Activated naive CD4-positive, alpha-beta T cell treated with anti-CD3 and anti-CD28 coated beads, Interleukin-2, amount 50 U/mL, for 16 hours (primary cell): ENCODE data around the gene MS4A1.
"Not testable (repeated sequence)": the region's sequence is repeated elsewhere in the genome, so short reads cannot be mapped to it uniquely, and the experiment has no call there.

Experiments used
- DNase-seq: peaks from one replicate; pipeline ENCODE4 v3.0.0-alpha.2; 2020

MS4A1 gene

DNA sequence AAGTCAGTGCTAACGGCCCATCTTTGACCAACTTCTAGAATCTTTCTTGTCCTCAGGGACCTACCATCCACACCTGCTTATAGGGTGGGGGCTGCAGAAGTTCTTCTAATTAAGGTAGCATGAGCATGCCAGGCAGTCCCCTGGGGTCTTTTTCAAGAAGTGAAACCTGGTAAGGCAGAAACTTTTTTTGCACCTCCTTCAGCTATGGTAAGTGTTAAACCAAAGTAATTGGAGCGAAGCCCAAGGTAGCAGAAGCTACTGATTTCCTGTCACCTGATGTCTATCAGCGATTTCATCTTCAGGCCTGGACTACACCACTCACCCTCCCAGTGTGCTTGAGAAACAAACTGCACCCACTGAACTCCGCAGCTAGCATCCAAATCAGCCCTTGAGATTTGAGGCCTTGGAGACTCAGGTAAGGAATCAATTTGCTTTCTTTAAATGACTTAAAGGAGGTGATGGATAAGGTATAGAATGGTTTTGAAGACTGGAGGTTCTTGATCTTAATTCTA, at the start of gene MS4A1:
Gene MS4A1 (plus strand): TSS at position 317 of the 512 bp plus-strand sequence. CDS start 6,528 bp downstream, outside the sequence.
- DNase-seq = no peak

DNA sequence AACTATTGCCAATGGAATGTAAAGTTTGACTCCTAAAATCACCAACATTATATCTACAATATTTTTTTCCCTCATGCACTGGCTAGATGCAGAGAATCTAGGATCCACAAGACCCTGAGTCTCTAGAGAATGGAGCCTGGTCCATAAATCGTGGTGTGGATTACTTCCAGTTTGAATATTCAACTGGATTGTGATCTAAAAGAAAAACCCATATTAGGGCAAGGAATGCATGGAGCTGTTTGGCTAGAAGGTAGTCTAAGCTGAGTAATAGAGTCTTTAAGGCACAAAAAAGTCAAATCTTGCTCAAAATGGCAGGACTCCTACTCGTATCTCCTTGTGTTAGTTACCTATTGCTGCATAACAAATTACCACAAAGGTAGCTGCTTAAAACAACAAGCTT, 35.6 kb upstream of the MS4A1 start:
- DNase-seq = no peak

DNA sequence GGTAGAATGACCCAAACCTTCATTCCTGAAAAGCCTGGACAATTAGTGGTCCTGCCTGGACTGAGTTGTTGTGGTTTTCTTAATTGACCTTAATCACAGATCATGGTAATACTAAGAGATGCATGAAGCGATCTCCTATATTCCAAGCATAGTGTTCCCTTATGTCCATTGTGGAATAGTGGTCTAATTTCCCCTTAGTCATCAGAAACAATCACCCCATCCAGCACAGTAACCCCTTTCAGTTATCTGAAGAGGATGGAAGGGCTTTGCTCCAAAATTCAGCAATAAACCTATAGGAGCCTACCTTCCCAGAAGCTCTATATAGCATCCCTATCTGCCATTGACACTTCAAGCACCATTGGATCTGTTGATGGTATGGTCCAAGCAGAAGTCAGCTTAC, 33.0 kb upstream of the MS4A1 start:
- DNase-seq = no peak

DNA sequence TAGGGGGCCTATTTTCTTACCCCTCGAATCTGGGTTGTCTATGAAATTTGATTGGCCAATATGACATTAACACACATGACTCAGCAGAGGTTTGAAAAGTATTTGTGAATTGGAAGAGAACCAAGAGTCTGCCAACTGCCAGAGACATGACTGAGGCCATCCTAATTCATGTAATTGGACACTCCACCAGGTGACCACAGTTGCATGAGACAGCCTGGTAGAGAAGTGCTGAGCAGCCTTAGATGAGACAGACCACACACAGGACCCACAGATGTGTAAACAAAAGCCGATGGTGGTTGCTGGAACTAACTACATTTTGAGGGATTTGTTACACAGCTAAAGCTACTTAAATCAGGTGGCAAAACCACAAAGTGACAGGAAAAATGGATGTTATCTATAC, 27.1 kb upstream of the MS4A1 start:
- no peak for DNase-seq

DNA sequence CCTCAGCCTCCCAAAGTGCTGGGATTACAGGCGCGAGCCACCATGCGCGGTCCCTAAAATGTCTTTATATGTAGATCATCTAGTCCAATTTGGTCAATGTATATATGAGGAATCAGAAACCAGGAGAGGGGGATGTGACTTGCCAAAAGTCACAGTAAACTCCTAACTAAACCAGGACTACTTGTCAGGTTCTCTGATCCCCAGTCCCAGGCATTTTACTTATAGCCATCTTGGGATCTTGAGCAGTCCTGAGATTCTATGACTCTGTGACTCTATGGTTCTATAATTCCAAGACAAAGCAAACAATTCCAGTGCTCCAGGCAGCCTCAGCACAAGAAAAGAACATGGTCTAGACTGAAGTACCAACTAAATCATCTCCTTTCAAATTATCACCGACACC, 26.4 kb upstream of the MS4A1 start, which contains the start of gene MS4A5:
Gene MS4A5 (plus strand): TSS at position 301 of the 400 bp plus-strand sequence. CDS start 103 bp downstream, outside the sequence.
- no peak for DNase-seq

DNA sequence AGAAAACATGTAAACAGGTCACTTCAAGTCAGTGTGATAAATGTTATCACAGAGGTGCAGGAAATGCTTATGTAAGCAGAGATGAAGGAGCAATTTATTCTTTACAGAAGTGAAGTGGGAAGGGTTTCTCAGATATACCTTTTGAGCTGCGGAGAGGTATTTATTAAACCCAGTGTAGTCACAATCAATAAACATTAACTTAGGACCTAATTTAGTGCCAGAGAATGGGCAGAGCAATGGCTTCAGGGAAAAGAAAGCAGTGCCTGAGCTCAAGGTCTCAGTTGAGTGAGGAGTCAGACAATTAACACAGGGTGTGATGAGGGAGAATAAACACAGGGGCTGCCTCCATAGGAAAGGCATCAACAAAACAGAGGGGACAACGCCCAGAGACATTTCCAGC, 24.4 kb upstream of the MS4A1 start:
- DNase-seq = no peak

DNA sequence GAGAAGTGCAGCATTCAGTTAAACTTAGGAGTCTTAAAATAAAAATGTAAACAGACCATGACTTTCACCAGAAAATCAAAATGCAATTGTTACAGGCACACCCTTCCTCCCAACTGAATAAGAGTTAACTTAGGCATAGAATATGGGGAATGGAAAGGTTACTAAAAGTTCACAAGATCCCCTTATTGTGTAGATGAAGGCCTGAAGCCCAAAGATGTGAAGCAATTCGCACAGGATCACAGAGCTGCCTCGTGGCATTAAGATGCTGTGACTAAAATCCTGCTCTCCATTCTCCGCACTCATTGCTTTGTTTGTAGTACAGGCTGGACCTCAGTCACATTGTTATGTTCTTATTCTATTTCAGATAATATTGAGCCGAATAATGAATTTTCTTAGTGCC, 22.2 kb upstream of the MS4A1 start:
- DNase-seq = no peak

DNA sequence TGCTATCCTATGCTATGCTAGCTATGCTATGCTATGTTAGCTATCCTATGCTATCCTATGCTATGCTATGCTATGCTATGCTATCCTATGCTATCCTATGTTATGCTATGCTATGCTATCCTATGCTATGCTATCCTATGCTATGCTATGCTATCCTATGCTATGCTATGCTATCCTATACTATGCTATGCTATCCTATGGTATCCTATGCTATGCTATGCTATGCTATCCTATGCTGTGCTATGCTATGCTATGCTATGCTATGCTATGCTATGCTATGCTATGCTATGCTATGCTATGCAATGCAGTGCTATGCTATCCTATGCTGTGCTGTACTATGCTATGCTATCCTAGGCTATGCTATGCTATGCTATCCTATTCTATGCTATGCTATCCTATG, 8.6 kb upstream of the MS4A1 start:
- no peak for DNase-seq

DNA sequence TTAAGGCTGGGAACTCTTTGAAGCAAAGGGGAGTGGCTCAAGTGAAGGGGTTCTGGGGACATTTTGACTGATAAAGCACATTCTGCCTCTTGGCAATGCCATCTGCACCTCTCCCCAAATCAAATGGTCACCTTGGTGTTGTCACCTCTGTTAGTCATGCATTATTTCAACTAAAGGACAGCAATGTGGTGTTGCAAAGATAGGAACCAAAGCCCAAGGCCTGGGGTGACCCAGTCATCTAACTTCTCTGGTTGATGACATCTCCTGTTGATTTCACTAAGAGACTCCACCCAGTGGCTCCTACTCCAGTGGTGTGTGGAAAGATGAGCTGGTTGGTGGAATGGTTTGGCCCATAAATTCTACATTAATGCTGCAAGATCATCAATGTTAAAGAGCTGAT, 7.8 kb upstream of the MS4A1 start:
- DNase-seq = no peak

DNA sequence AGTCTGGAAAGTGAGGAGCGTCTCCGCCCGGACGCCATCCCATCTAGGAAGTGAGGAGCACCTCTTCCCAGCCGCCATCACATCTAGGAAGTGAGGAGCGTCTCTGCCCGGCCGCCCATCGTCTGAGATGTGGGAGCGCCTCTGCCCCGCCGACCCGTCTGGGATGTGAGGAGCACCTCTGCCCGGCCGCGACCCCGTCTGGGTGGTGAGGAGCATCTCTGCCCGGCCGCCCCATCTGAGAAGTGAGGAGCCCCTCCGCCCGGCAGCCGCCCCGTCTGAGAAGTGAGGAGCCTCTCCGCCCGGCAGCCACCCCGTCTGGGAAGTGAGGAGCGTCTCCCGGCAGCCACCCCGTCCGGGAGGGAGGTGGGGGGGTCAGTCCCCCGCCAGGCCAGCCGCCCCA, 4.5 kb upstream of the MS4A1 start:
- not testable (repeated sequence) for DNase-seq

DNA sequence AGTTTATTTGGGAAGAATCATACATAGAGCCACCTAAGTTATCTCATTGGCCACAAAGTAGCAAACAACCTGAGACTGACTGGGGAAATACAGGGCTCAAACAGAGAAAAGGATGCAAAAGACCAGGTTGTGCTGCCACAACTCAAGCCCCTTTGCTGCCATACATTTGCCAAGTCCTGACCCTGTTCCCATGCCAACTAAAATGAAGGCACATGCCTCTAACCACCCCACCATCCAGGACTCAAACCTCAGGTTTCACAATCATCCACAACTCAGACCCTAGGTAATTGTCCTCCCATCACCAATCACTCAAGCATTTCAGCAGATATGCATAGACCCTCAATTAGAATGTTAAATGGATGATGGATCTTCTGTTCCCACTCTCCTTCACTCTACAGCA, 1.4 kb upstream of the MS4A1 start:
- DNase-seq = no peak

DNA sequence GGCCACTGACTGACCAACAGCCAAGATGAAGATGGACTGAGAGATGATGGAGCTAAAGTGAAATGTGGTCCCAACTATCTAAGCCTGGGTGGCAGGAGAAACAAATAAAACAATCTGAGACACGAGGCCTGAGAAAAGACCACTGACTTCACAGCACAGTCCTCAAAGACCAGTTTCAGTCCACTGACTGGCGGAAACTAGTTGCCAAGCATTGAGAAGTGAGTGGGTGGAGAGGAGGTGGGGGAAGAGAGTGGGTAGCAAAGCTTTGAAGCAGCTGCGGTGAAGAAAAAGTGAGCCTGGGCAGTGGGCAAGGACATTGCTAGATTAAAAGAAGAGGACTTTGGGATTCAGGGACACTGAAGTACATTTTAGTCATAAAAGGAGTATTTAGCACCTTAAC, 1.9 kb downstream of the MS4A1 start:
- DNase-seq = no peak

DNA sequence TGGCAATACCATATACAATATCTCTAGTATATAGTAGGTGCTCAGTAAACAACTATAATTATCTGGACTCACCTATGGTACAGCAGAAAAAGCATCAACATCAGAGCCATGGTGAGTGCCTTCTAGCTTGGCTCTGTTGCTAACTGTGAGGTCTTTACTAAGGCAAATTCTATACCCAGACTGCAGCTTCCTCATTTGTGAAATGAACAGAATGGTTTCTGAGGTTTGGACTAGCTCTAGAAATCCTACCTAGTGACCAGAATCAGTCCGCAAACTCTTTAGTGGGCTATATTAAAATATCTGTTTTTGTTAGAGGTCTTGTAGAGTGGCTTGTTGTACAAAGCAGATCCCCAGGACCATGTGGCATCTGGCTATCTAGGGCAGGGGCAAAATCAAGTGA, 3.7 kb downstream of the MS4A1 start:
- no peak for DNase-seq

DNA sequence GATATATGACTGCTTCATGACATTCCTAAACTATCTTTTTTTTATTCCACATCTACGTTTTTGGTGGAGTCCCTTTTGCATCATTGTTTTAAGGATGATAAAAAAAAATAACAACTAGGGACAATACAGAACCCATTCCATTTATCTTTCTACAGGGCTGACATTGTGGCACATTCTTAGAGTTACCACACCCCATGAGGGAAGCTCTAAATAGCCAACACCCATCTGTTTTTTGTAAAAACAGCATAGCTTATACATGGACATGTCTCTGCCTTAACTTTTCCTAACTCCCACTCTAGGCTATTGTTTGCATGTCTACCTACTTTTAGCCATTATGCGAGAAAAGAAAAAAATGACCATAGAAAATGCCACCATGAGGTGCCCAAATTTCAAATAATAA, 13.2 kb downstream of the MS4A1 start:
- DNase-seq = no peak

DNA sequence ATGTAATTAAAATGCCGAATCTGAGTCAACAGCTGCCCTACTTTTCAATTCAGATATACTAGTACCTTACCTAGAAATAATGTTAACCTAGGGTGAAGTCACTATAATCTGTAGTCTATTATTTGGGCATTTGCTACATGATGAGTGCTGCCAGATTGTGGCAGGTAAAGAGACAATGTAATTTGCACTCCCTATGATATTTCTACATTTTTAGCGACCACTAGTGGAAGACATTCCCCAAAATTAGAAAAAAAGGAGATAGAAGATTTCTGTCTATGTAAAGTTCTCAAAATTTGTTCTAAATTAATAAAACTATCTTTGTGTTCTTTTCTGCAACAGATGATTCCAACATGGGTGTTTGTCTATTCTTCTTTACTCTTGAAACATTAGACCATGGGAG, 14.1 kb downstream of the MS4A1 start:
- DNase-seq = no peak

DNA sequence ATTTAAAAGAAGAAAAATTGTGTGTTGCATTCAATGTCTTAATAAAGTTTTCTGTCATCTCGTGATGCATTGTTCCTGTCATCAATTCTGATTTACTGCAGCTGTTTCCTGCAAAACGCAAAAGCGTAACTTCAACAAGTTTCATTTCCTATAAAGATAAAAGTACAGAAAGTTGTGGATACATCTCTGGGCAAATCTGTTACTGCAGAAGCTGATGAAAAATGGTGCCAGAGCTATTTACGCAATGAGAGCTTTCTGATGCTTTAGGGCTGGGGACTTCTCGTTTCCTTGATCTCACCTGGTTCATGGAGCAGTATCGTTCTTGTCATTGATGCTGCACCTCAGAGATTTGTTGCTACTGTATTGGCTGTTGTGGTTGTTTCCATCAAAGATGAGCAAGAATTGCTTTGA, 21.4 kb downstream of the MS4A1 start:
- no peak for DNase-seq

DNA sequence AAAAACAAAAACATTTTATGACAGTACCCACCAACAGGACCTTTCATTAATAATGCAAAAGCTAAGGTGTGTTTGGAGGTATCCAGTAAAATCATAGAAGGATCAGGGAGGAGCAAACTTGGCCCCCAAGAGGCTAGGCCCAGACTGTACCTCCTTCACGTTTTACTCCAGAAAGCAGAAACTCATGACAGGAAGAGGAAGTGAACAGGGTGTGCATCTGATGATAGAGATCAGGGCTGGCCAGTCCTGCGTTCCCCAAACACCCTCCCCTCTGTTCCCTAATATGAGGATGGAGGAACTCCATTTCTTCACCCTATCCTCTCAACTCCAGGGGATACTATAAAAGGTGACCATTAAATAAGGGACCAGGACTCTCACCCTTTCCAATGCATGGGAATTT, 26.7 kb downstream of the MS4A1 start:
- no peak for DNase-seq

DNA sequence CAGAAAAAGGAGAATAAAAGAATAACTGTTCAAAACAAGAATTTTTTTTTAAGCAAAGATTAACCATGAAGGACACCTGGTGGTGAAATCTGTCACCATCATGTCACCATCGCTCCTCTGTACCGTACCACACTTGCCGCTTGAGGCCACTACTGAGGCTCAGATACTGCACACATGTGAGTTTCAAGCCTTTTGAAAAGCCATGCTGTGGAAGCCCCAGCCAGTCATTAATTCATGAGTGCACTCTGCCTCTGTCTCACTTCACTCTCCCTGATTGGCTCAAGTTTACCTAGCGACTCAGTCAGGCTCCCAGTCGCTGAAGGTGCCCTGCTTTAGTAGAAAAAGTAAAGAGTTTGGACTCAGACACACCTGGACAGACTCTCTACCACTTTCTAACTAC, 30.3 kb downstream of the MS4A1 start:
- DNase-seq = no peak

DNA sequence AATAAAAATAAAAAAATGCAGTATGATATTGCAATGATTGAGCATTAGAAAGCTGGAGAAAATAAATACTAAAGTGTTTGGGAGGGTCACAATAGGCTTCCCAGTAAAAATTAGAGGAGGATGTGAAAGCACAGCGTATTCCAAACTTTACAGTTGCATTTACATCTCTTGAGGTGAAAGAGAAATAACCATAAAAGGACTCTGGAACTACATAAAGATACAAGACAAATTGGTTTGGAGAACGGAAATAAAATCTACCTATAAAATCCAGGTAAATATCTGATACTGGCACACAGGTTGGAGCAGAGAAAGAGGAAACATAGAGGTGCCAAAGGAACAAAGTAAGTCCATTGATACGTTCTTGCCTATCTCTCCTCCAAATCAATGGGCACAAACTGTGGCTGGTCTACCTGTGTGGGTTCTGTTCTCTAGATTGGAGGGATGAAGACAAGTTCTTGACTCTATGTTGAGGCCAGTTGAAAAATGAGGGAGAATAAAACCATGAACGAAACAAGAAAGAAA, 36.9 kb downstream of the MS4A1 start, which contains the start of gene MS4A12:
Gene MS4A12 (plus strand): TSS at position 291 of the 522 bp plus-strand sequence. CDS start 4,541 bp downstream, outside the sequence.
- no peak for DNase-seq

DNA sequence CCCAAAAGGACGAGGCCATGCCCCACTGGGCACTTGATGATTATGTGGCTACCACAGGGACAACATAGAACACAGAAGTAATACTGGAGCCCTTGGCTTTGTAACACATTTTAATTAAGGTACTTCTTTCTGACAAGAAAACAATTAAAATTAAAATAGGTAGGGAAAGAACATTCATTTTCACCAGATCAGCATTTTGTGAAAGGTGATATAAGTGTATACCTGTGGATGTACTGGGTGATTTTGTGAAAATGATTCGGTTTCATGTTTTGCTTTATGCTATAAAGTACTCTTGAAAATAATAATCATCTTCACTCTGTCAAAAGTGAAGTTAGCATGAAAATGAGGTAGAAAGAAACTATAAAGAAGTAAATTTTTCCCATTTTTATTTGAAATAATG, 37.8 kb downstream of the MS4A1 start:
- DNase-seq = no peak

DNA sequence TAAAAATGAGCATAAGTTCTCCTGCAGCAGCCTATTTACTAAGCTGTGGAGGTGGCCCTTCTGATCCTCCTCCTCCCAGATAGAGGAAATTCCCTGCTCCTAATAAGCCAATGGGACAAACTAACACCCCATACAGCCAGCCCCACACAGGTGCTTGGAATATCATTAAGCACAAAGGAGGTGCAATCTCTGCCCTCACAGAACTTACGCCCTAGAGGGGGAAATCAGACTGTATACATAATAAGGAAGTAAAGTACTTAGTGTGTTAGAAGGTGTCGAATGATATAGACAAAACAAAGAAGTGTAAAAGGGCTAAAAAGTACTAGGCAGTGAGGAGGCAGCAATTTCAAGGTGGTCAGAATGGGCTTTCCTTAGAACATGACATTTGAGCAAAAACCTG, 42.8 kb downstream of the MS4A1 start:
- no peak for DNase-seq

DNA sequence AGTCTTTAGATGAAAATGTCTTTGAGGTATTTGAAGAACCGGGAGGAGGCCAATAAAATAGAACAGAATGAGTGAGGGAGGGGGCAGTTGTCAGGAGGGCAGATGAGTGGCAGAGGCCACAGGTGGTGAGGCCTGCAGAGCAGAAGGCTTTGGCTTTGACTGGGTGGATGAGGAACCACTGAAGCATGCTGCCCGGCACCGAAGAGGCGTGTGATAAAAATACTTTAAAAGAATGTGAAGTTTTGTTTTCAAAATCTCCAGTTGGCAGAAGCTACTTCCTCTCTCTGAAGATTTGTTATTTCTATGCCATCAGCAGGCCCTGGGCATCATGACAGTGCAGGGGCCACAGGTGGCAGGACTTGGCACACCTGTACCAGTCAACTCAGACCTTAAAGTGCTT, 43.2 kb downstream of the MS4A1 start:
- DNase-seq = no peak

DNA sequence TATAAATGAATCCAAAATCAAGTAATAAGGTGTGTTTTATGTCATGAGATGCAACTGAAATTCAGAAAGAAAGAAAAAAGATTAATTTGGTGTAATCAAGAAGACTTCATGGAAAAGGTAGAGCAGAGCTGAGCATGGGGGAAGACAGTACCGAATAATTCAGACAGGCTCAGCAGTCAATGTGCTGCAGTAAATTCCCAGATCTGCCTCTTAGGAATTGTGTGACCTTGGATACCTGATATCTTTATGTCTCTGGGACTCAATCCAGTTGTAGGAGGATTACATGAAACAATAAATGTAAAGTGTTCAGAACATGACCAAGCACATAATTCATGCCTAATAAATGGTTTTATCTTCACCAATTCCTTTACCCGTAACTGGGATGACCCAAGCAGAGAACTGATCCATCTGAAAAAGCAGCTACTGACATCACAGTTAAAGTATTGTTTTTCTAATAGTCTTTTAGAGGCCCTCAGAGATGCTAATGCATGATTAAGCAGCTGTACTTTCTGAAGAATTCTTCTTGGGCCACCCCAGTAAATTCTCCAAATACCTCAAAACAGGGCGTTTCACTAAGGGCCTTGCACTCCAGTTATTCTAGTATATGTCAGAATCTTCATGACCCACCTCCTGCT, 44.7 kb downstream of the MS4A1 start:
- no peak for DNase-seq

DNA sequence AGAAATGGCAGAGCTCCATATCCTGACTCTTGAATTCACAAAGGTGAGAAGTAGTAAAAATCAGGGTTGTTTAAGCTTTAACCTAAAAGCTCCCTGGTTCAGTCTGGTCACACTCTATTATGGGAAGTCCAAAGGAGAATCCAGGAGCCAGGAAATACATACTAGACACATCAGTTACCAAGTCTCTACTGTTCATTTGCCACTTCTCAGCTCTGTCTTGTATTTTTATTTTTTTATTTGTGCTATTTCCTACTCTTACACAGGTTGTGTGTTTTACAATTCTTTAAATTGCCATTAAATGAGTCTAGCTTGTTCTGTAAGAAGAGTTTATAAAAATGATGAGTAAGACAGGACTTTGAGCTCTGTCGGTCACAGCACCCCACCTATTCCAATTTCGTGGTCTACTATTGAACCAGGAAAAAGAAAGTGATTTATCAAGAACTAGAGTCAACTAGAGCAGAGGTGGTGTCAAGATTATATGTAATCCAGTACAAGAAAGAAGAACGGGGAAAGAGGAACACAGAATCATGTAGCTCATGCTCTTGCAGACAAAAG, 46.7 kb downstream of the MS4A1 start:
- no peak for DNase-seq
